ENCODE results near the gene TOP3A.

TOP3A gene

GRCh38 chr17:18250708-18251107 lies 64.1 kb downstream of the TOP3A start:
- no peak overlapping the region for H3K4me3 ChIP-seq (ENCODE audit: low read depth, low read length)
- TF ChIP-seq, protein P1, sequence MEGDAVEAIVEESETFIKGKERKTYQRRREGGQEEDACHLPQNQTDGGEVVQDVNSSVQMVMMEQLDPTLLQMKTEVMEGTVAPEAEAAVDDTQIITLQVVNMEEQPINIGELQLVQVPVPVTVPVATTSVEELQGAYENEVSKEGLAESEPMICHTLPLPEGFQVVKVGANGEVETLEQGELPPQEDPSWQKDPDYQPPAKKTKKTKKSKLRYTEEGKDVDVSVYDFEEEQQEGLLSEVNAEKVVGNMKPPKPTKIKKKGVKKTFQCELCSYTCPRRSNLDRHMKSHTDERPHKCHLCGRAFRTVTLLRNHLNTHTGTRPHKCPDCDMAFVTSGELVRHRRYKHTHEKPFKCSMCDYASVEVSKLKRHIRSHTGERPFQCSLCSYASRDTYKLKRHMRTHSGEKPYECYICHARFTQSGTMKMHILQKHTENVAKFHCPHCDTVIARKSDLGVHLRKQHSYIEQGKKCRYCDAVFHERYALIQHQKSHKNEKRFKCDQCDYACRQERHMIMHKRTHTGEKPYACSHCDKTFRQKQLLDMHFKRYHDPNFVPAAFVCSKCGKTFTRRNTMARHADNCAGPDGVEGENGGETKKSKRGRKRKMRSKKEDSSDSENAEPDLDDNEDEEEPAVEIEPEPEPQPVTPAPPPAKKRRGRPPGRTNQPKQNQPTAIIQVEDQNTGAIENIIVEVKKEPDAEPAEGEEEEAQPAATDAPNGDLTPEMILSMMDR (IDR thresholded peaks at IDR 0.05; ENCODE audit: low read depth, low read length, missing control alignments), result no peak
- DNase-seq (ENCODE audit: low read depth), result no peak

DNA sequence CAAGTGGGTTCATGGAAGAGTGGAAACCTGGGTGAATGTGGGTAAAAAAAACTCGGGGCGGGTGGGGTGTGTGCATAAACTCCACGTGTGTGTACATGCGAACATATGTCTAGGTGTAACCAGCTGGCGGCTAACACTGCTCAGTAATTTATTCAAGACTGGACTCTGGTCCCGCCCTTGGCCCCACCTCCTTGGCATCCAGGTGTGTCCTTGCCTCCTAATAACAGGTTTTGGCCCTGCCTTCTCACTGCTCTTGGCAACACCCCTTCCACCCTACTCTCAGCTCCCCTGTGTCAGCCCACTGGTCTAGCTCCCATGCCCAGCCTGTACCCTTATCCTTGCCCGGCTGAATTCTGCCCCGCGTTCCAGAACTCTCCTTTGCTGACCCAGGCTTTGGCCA lies 64.5 kb downstream of the TOP3A start:
- DNase-seq (ENCODE audit: low read depth), result no peak
- H3K4me3 ChIP-seq (ENCODE audit: low read depth, low read length), result no peak overlapping the region
- TF ChIP-seq, protein P1 (IDR thresholded peaks at IDR 0.05; ENCODE audit: low read depth, low read length, missing control alignments), result no peak

- TF ChIP-seq, protein P1 (IDR thresholded peaks at IDR 0.05; ENCODE audit: low read depth, low read length, missing control alignments), result no peak
- H3K4me3 ChIP-seq (ENCODE audit: low read depth, low read length), result no peak overlapping the region
- no peak for DNase-seq (ENCODE audit: low read depth)
Measured at GRCh38 chr17:18248811-18249210, 66.0 kb downstream of the TOP3A start.

DNA sequence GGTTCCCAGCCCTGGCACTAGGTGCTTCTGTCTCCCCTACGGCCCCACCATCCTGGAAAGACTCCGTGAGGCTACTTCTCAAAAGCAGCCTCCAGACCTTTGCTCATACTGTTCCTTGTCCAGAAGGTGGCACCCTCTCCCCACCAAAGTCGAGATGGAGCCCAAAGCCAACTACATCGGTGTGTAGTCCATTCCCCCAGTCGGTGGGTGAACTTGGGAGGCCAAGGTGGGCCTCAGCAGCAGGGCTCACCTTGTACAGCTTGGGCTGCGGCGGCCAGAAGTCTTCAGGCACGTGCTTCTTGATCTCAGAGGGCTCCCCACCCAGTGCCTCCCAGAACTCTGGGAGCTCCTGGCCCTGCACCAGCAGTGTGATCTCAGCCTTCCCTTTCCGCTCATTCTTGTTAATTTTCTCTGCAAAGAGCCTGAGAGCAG lies 66.5 kb downstream of the TOP3A start:
- TF ChIP-seq, protein P1 (IDR thresholded peaks at IDR 0.05; ENCODE audit: low read depth, low read length, missing control alignments), result peak; percentile 75
- peak; percentile 26 for DNase-seq (ENCODE audit: low read depth)
- H3K4me3 ChIP-seq (ENCODE audit: low read depth, low read length), result no peak overlapping the region

DNA sequence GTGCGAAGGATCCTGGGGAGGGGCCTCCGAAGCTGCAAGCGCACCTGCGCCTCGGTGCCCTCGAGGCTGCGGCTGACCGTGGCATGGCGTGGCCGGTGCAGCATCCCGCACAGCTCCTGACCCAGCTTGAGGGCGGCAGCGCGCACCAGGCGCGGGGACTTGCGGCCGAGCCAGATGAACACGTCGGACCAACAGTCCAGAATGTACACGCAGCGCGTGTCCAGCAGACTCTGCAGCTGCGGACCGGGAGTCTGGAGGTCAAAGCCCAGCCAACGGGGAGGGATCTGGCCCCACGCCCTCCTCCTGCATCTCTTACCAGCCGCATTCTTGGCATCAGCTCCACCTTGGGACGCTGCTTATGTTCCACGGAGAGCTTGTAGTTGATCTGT lies 67.2 kb downstream of the TOP3A start:
- DNase-seq (ENCODE audit: low read depth), result no peak
- TF ChIP-seq, protein P1 (IDR thresholded peaks at IDR 0.05; ENCODE audit: low read depth, low read length, missing control alignments), result no peak
- no peak overlapping the region for H3K4me3 ChIP-seq (ENCODE audit: low read depth, low read length)

- TF ChIP-seq, protein P1 (IDR thresholded peaks at IDR 0.05; ENCODE audit: low read depth, low read length, missing control alignments), result no peak
- no peak for DNase-seq (ENCODE audit: low read depth)
- no peak overlapping the region for H3K4me3 ChIP-seq (ENCODE audit: low read depth, low read length)
Measured at GRCh38 chr17:18246880-18247612, 67.7 kb downstream of the TOP3A start.
